ENCODE data around the gene FAM78A.
A peak's percentile ranks its signal among the peaks of the same experiment; 100 is the strongest.

The FAM78A gene

DNA sequence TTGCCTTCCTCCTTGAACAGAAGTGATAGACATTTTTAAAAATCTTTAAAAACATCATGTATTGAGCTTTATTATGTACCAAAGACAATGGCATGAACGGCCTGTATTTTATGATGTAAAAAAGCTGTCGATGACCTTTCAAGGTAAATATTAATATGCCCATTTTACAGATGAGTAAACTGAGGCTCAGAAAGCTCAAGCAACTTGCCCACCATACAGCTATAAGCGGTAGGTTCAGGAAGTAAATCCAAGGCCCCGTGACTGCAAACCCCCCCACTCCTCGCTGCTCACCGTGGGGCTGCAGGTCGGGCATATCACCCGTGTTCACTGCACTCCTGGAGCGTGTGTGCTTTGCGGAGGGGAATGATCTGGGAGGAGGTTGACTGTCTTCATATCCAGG lies 16.6 kb upstream of the FAM78A start:
- TF ChIP-seq CTCF (IDR thresholded peaks at IDR 0.05; ENCODE audit: low read depth, low read length): no peak
- no peak for DNase-seq (ENCODE audit: extremely low read depth, low read depth)

DNA sequence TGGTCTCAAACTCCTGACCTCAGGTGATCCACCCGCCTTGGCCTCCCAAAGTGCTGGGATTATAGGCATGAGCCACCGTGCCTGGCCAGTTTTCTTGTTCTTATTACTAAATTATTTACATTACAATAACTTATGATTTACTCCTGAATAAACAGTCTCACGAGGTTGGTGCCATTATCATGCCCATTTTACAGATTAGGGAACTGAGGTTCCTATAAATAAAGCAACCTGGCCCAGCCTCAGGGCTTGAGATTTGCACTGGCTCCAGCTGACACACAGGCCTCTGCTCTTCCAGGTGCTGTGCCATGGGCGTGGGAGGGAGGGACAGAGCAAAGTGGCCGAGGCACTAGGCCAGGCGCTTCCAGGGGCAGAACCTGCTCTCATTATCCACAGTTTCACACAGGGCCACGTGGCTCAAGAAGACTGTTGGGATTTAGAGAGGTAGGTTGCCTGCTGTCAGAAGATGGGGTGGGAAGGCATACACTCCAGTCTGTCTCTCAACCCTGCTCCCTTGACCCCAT lies 15.5 kb upstream of the FAM78A start:
- no peak for TF ChIP-seq CTCF (IDR thresholded peaks at IDR 0.05; ENCODE audit: low read depth, low read length)
- DNase-seq (ENCODE audit: extremely low read depth, low read depth): no peak

GRCh38 chr9:131290767-131291370 lies 14.6 kb upstream of the FAM78A start:
- TF ChIP-seq CTCF (IDR thresholded peaks at IDR 0.05; ENCODE audit: low read depth, low read length): no peak
- DNase-seq (ENCODE audit: extremely low read depth, low read depth): no peak

- no peak for DNase-seq (ENCODE audit: extremely low read depth, low read depth)
- TF ChIP-seq CTCF (IDR thresholded peaks at IDR 0.05; ENCODE audit: low read depth, low read length): no peak
Measured at GRCh38 chr9:131290036-131290766, 13.9 kb upstream of the FAM78A start.

DNA sequence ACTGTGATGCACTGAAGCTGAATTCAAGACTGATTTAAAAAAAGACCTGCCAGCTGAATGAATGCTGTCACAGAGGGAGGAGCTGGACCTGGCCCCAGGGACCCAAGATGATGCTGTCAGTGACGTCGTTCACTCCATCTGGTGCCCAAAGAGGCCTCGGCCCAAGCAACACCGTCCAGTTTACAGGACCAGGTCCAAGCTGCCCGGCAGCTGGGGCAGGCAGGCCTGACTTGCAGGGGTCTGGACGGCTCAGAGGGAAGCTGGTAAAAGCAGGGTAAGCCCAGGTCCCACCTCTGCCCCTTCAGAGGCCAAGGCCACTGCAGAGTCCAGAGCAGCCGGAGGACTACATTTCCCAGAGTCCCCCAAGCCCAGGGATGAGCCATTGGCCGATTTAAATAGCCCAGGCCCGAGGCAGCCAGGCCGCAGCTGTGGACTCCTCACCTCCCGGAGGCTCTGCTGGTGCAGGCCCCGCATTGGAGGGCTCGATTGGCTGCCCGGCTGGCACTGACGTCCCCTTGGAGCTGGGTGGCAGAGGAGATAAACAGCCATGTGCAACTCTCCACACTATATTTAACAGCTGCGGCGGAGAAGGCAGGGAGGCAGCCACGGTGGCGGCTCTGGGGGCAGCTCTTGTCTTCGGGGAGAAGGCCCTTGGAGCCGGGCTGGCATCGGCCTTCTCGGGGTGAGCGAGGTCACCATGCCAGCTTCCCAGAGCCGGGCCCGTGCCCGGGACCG lies 13.2 kb upstream of the FAM78A start, which contains the start of gene PLPP7:
Gene PLPP7, plus strand, starts transcription at position 423 of the 735 bp plus-strand sequence. Its CDS starts 275 bp downstream, at position 698.
- DNase-seq (ENCODE audit: extremely low read depth, low read depth): peak; percentile 23
- TF ChIP-seq CTCF (IDR thresholded peaks at IDR 0.05; ENCODE audit: low read depth, low read length): no peak

DNA sequence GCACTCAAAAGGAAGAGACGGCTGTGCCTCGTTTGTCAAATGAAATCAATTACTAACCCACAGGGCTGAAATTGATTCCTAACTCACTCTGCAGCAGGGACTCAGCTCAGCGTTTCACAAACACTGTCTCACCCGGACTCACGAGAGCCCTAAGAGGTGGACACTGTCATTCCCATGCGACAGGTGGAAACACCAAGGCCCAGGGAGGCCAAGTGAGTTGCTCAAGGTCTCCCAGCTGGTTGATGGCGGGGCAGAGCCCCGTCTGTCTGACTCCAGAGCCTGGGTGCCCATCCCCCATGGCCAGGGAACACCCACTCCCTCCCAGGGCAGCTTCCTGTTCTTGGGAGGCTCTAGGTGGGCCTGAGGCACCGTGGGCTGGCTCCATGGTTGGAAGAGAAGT lies 11.9 kb upstream of the FAM78A start:
- DNase-seq (ENCODE audit: extremely low read depth, low read depth): no peak
- TF ChIP-seq CTCF (IDR thresholded peaks at IDR 0.05; ENCODE audit: low read depth, low read length): no peak

GRCh38 chr9:131287359-131287758 lies 11.0 kb upstream of the FAM78A start:
- DNase-seq (ENCODE audit: extremely low read depth, low read depth): no peak
- no peak for TF ChIP-seq CTCF (IDR thresholded peaks at IDR 0.05; ENCODE audit: low read depth, low read length)

Measured in AG09319 (cell line).